Endothelial cell of umbilical vein (primary cell): Measurements from ENCODE around the gene NTSR1. TPM values are rescaled to one million over a fixed set of nuclear protein-coding genes. Genes with fewer than 3 reads are reported as not detected.

Experiments used
- BruUV-seq: library from RNA; stranded (reverse); fragments of 400-500 nt; replicated peaks from 2 replicates; lab custom pipeline; 2021; lab: Mats Ljungman, UMichigan
- CTCF ChIA-PET: fragments of 300-600, 350-600 bp; sonication (Branson Sonifier 250); formaldehyde crosslinking; loops from one replicate; lab custom pipeline; 2021; ENCODE audit warnings: antibody characterized with exemption, inconsistent platforms; lab: Charles Lee
- POLR2A ChIA-PET: fragments of 300-600, 350-600 bp; sonication (Branson Sonifier 250); formaldehyde crosslinking; loops from one replicate; lab custom pipeline; 2021; ENCODE audit warnings: antibody characterized with exemption, inconsistent platforms; lab: Charles Lee
- DNase-seq: peaks from one replicate; pipeline ENCODE4 v3.0.0-alpha.2; 2011; ENCODE audit warnings: low read depth, low spot score
- FAIRE-seq: peaks from 2 replicates; lab custom pipeline; 2011; peaks lifted over from hg19 to GRCh38; lab: Jason Lieb, UNC
- H2AFZ ChIP-seq: 2 replicates; pipeline ENCODE4 v1.6.0; 2012; ENCODE audit warnings: low read depth, low read length, control low read depth, inconsistent platforms
- H3K27ac ChIP-seq: 2 replicates; pipeline ENCODE4 v1.5.1; 2011; ENCODE audit warnings: low read depth, mild to moderate bottlenecking, control low read depth, low read length, moderate library complexity; ENCODE audit not compliant: insufficient read depth
- H3K27me3 ChIP-seq, 2 experiments: 2 replicates each; pipeline versions ENCODE4 v1.6.0 to v1.6.1; 2011; ENCODE audit warnings: low read length in 2 of 2, mixed read lengths in 1 of 2; ENCODE audit not compliant: control insufficient read depth in 2 of 2, insufficient read depth in 2 of 2
- H3K36me3 ChIP-seq, 2 experiments: 2 replicates in 1 of 2; 3 replicates in 1 of 2; pipeline ENCODE4 v1.5.1; 2011; ENCODE audit warnings: low read length in 2 of 2, mild to moderate bottlenecking in 1 of 2, moderate library complexity in 1 of 2; ENCODE audit not compliant: control insufficient read depth in 2 of 2, insufficient read depth in 2 of 2; ENCODE audit errors: extremely low read depth in 1 of 2
- H3K4me1 ChIP-seq: 3 replicates; pipeline ENCODE4 v1.5.1; 2011; ENCODE audit warnings: mild to moderate bottlenecking, low read length; ENCODE audit not compliant: control insufficient read depth, insufficient read depth; ENCODE audit errors: extremely low read depth
- H3K4me2 ChIP-seq: 2 replicates; pipeline ENCODE4 v1.6.1; 2011; ENCODE audit warnings: low read length, control low read depth, mixed read lengths; ENCODE audit not compliant: insufficient read depth
- H3K4me3 ChIP-seq, 3 experiments: fragments of 200-600 bp in 1 of 3; sonication (generic), shearing (Covaris generic) in 1 of 3; replicated peaks in 1 of 3; 2 replicates each; pipeline ENCODE4 v1.5.1; 2011 to 2016; ENCODE audit warnings: control low read depth in 3 of 3, low read length in 3 of 3, mild to moderate bottlenecking in 2 of 3, inconsistent platforms in 1 of 3, low read depth in 1 of 3, moderate library complexity in 1 of 3; ENCODE audit not compliant: insufficient read depth in 1 of 3
- H3K79me2 ChIP-seq: 2 replicates; pipeline ENCODE4 v1.6.0; 2012; ENCODE audit warnings: low read length, inconsistent platforms; ENCODE audit not compliant: control insufficient read depth, insufficient read depth
- H3K9ac ChIP-seq: replicated peaks from 2 replicates; pipeline ENCODE3; 2011; ENCODE audit warnings: low read length, control low read depth; ENCODE audit not compliant: insufficient read depth; ENCODE audit errors: extremely low read depth
- H3K9me1 ChIP-seq: replicated peaks from 3 replicates; pipeline ENCODE4 v1.6.0; 2011; ENCODE audit warnings: mild to moderate bottlenecking, low read length; ENCODE audit not compliant: control insufficient read depth, insufficient read depth; ENCODE audit errors: extremely low read depth
- H3K9me3 ChIP-seq: replicated peaks from 2 replicates; pipeline ENCODE4 v1.5.1; 2012; ENCODE audit warnings: low read length, inconsistent platforms; ENCODE audit not compliant: control insufficient read depth, insufficient read depth
- H4K20me1 ChIP-seq: replicated peaks from 2 replicates; pipeline ENCODE3; 2011; ENCODE audit warnings: mild to moderate bottlenecking, low read length; ENCODE audit not compliant: control insufficient read depth, insufficient read depth; ENCODE audit errors: extremely low read depth
- CTCF ChIP-seq, 2 donors: IDR thresholded peaks; 1 replicate in 1 of 2; 2 replicates in 1 of 2; pipeline ENCODE4 v1.5.1; 2011; ENCODE audit warnings: low read length in 2 of 2, mild to moderate bottlenecking in 2 of 2, moderate library complexity in 2 of 2, control low read depth in 1 of 2, inconsistent platforms in 1 of 2, low read depth in 1 of 2; ENCODE audit not compliant: insufficient read depth in 1 of 2; ENCODE audit errors: extremely low read depth in 1 of 2
- EZH2 ChIP-seq: IDR thresholded peaks from 2 replicates; pipeline ENCODE4 v1.6.1; 2012; ENCODE audit warnings: borderline replicate concordance, low read depth, mild to moderate bottlenecking, moderate library complexity, low read length, inconsistent platforms; ENCODE audit not compliant: severe bottlenecking
- FOS ChIP-seq: IDR thresholded peaks from 2 replicates; pipeline ENCODE4 v1.6.1; 2011; ENCODE audit warnings: mild to moderate bottlenecking, low read length, moderate library complexity, borderline replicate concordance; ENCODE audit not compliant: insufficient read depth
- GATA2 ChIP-seq: IDR thresholded peaks from 2 replicates; pipeline ENCODE4 v1.7.0; 2011; ENCODE audit warnings: low read depth, mild to moderate bottlenecking, moderate library complexity, mixed read lengths, low read length; ENCODE audit not compliant: insufficient read length, insufficient read depth
- JUN ChIP-seq: IDR thresholded peaks from 2 replicates; pipeline ENCODE4 v1.6.1; 2011; ENCODE audit warnings: borderline replicate concordance, low read depth; ENCODE audit not compliant: insufficient read length, insufficient read depth
- MAX ChIP-seq: IDR thresholded peaks from 2 replicates; pipeline ENCODE4 v1.6.1; 2011; ENCODE audit not compliant: insufficient read depth, insufficient read length
- MYC ChIP-seq: IDR thresholded peaks from one replicate; pipeline ENCODE4 v1.6.1; 2011; ENCODE audit warnings: mild to moderate bottlenecking, low read depth, low read length
- POLR2A ChIP-seq: IDR thresholded peaks from 2 replicates; pipeline ENCODE4 v1.6.1; 2012; ENCODE audit warnings: low read depth, mild to moderate bottlenecking, control low read depth, low read length
- POLR2AphosphoS5 ChIP-seq: IDR thresholded peaks from 2 replicates; pipeline ENCODE4 v1.6.1; 2012; ENCODE audit warnings: low read depth, mild to moderate bottlenecking, control low read depth, low read length, moderate library complexity; ENCODE audit not compliant: insufficient read depth
- dilution Hi-C: fragments of 300-500 bp; cut with MboI; formaldehyde crosslinking; loops from one replicate; pipeline ENCODE4 v1.15.0; 2019; ENCODE audit warnings: low sequenced_read_pairs; ENCODE audit not compliant: extremely low pct_ligation_motif_present
- intact Hi-C: fragments of 100-400 bp; cut with micrococcal nuclease; formaldehyde crosslinking; loops from one replicate; pipeline ENCODE4 v1.10.0; 2022
- polyA plus RNA-seq, 4 experiments: library from polyadenylated mRNA; depleted of rRNA in 3 of 4; stranded (reverse) in 3 of 4; unstranded in 1 of 4; fragments of >200 nt; gene quantifications; 2 replicates each; pipeline versions ENCODE4 v1.2.1 to v1.2.3, GENCODE V29; 2011 to 2012; ENCODE audit warnings: missing spikeins in 1 of 4
- total RNA-seq: library from RNA; stranded (reverse); gene quantifications from 2 replicates; pipeline ENCODE4 v1.2.3, GENCODE V29; 2021

The NTSR1 gene
- total and polyA plus RNA-seq, 2 donors (not counting 3 experiments of a cell fraction or from before 2014, with no cell fraction given): 0.14 to 2.1 TPM

- ChIA-PET POLR2A (no interaction called here), CTCF (interaction anchor here (0.8 kb wide), 1 partner anchor 129 kb away, joined by 3 read pairs; no protein-coding TSS in a partner anchor)
- Histone ChIP-seq H3K27ac (no peak overlapping the region), H3K27me3 (no peaks in the 10 kb centered on the region), H3K9me3 (no peaks in the 10 kb centered on the region), H3K4me2 (no peak overlapping the region), H3K9me1 (no peaks in the 10 kb centered on the region), H4K20me1 (no peaks in the 10 kb centered on the region), H3K4me3 (no peak overlapping the region), H3K9ac (no peak overlapping the region), H3K36me3 (no peaks in the 10 kb centered on the region), H2AFZ (no peak overlapping the region), H3K4me1 (peaks cover 3% of the 10 kb centered on the region), H3K79me2 (no peaks in the 10 kb centered on the region)
- no TSS peak for BruUV-seq
- no peak for DNase-seq
- no peak for TF ChIP-seq MYC
- TF ChIP-seq JUN: no peak
- TF ChIP-seq FOS: no peak
- TF ChIP-seq MAX: no peak
- TF ChIP-seq GATA2: no peak
- TF ChIP-seq CTCF (IDR thresholded peaks at IDR 0.05; ENCODE audit: extremely low read depth in 1 of 2, insufficient read depth in 1 of 2, low read depth in 1 of 2, low read length in 2 of 2): no peak
- no peak for TF ChIP-seq POLR2AphosphoS5
- TF ChIP-seq POLR2A: no peak
- TF ChIP-seq EZH2: no peak
- intact Hi-C loops (no loop called here), dilution Hi-C loops (no loop called here)
- no peak for FAIRE-seq
Observed at GRCh38 chr20:62661647-62662046, 47.0 kb upstream of the NTSR1 start.
